ENCODE results near the gene NSDHL. TPM values are rescaled to one million over a fixed set of nuclear protein-coding genes. Genes with fewer than 3 reads are reported as not detected.

NSDHL gene
- total and polyA plus RNA-seq, 2 of the 4 experiments (the other 2 are of a cell fraction): 22.8 to 26.0 TPM

DNA sequence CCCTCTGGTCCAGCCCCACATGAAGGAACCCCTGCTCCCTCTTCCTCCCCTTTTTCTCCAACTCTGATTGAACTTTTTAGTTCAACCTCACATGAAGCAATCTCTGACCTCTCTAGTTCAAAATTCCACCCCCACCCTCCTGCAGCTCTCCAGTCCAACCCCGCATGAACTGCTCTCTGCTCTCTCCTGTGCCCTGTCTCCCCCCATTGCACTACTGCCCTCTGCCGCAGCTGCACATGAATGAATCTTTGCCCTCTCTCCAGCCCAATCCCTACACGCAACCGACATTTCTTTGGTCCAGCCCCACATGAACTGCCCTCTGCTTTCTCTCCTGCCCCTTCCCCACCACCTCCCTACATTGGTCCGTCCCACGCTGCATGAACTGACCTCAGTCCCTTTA is 7.2 kb upstream of the NSDHL start:
- no peak overlapping the region for H3K14ac ChIP-seq (replicated peaks; ENCODE audit: low read depth, low read length)
- no peaks in the 10 kb centered on the region for H3K9me3 ChIP-seq (ENCODE audit: control insufficient read depth, insufficient read depth, low read length)
- H3K4ac ChIP-seq (ENCODE audit: low read depth, low read length): no peak overlapping the region
- H3K27ac ChIP-seq (ENCODE audit: insufficient read depth, low read length): no peak overlapping the region
- H2BK120ac ChIP-seq (ENCODE audit: low read depth, low read length): no peak overlapping the region
- no peak overlapping the region for H4K91ac ChIP-seq (ENCODE audit: insufficient read depth, low read depth, low read length)
- no peak overlapping the region for H4K8ac ChIP-seq (ENCODE audit: low read depth in 2 of 2, low read length in 2 of 2)
- H3K4me3 ChIP-seq (ENCODE audit: insufficient read depth, low read depth, low read length): no peak overlapping the region
- no peak overlapping the region for H2AK9ac ChIP-seq (replicated peaks; ENCODE audit: low read depth, low read length, poor library complexity)
- dilution Hi-C loops (cut with HindIII; ENCODE audit: low sequenced_read_pairs, unreplicated experiment): no loop called here
- H2BK5ac ChIP-seq (ENCODE audit: low read depth, low read length, poor library complexity, severe bottlenecking): no peak overlapping the region
- no peaks in the 10 kb centered on the region for H3K79me1 ChIP-seq (ENCODE audit: low read depth in 1 of 2, low read length in 2 of 2)
- no peak overlapping the region for H3K56ac ChIP-seq (ENCODE audit: extremely low read depth, insufficient read depth, low read length)
- ChIA-PET POLR2A (ENCODE audit: unreplicated experiment) (no interaction called here), CTCF (no interaction called here)
- H3K4me1 ChIP-seq (ENCODE audit: control insufficient read depth, insufficient read depth, low read length): peaks cover 4% of the 10 kb centered on the region; the same call in 1 of the 2 replicates
- H3K23ac ChIP-seq (ENCODE audit: low read depth, low read length): no peak overlapping the region
- H3K27me3 ChIP-seq (ENCODE audit: control insufficient read depth, insufficient read depth, low read length): no peaks in the 10 kb centered on the region
- no peak overlapping the region for H2AFZ ChIP-seq (replicated peaks; ENCODE audit: low read length, poor library complexity)
- no peak overlapping the region for H2BK20ac ChIP-seq (ENCODE audit: low read depth, low read length)
- TF ChIP-seq MAFK (IDR thresholded peaks at IDR 0.05; ENCODE audit: low read depth, low read length) (no peak), CEBPB (IDR thresholded peaks at IDR 0.05; ENCODE audit: low read depth, low read length) (no peak), NFE2L2 (IDR thresholded peaks at IDR 0.05; ENCODE audit: low read depth, low read length) (no peak), CHD1 (IDR thresholded peaks at IDR 0.05; ENCODE audit: low read depth, low read length) (no peak), FOS (IDR thresholded peaks at IDR 0.05; ENCODE audit: low read depth, low read length) (no peak), MAZ (IDR thresholded peaks at IDR 0.05; ENCODE audit: borderline replicate concordance, low read depth, low read length) (no peak), RFX5 (IDR thresholded peaks at IDR 0.05; ENCODE audit: low read depth, low read length) (no peak), RCOR1 (IDR thresholded peaks at IDR 0.05; ENCODE audit: insufficient replicate concordance, low read length) (no peak), MXI1 (IDR thresholded peaks at IDR 0.05; ENCODE audit: borderline replicate concordance, low read depth, low read length) (no peak), ELK1 (IDR thresholded peaks at IDR 0.05; ENCODE audit: borderline replicate concordance, low read depth, low read length) (no peak), SMC3 (IDR thresholded peaks at IDR 0.05; ENCODE audit: low read depth, low read length) (no peak)
- TF ChIP-seq, protein P1, sequence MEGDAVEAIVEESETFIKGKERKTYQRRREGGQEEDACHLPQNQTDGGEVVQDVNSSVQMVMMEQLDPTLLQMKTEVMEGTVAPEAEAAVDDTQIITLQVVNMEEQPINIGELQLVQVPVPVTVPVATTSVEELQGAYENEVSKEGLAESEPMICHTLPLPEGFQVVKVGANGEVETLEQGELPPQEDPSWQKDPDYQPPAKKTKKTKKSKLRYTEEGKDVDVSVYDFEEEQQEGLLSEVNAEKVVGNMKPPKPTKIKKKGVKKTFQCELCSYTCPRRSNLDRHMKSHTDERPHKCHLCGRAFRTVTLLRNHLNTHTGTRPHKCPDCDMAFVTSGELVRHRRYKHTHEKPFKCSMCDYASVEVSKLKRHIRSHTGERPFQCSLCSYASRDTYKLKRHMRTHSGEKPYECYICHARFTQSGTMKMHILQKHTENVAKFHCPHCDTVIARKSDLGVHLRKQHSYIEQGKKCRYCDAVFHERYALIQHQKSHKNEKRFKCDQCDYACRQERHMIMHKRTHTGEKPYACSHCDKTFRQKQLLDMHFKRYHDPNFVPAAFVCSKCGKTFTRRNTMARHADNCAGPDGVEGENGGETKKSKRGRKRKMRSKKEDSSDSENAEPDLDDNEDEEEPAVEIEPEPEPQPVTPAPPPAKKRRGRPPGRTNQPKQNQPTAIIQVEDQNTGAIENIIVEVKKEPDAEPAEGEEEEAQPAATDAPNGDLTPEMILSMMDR (conservative IDR thresholded peaks at IDR 0.05; ENCODE audit: low read depth, low read length): no peak
- no peak for DNase-seq
- ATAC-seq (ENCODE audit: low read depth): no peak
- H4K5ac ChIP-seq (ENCODE audit: low read depth, low read length): no peak overlapping the region
- no peaks in the 10 kb centered on the region; the same call in 1 of the 2 replicates for H3K9me1 ChIP-seq (ENCODE audit: insufficient read depth, low read length)
- in situ Hi-C loops (cut with MboI; ENCODE audit: low sequenced_read_pairs): loop anchor here (25.0 kb wide), 1 partner anchor 1661 kb away; no protein-coding TSS in a partner anchor
- no peak overlapping the region for H2BK15ac ChIP-seq (ENCODE audit: low read depth, low read length)
- no TSS peak for BruUV-seq (replicated peaks)
- H2AK5ac ChIP-seq (ENCODE audit: low read depth, low read length): no peak overlapping the region
- H3K4me2 ChIP-seq (ENCODE audit: low read depth, low read length): no peak overlapping the region
- intact Hi-C loops (cut with micrococcal nuclease): no loop called here
- H3K18ac ChIP-seq (ENCODE audit: low read depth, low read length): no peak overlapping the region
- 79% methylated on average over 5 of the region's 6 CpGs; no CpG with 5 or more reads in 1 of the 2 experiments for WGBS, 2 experiments (ENCODE audit: extremely low coverage in 2 of 2, insufficient read length in 1 of 2)
- H3K36me3 ChIP-seq (ENCODE audit: control insufficient read depth, insufficient read depth, low read length): no peaks in the 10 kb centered on the region; the same call in 1 of the 2 replicates
- no peak overlapping the region for H3K9ac ChIP-seq (ENCODE audit: low read depth, low read length)
- H4K20me1 ChIP-seq (ENCODE audit: insufficient read depth, low read length): no peaks in the 10 kb centered on the region
